Measurements from ENCODE around the gene MFGE8.

MFGE8 gene, protein sequence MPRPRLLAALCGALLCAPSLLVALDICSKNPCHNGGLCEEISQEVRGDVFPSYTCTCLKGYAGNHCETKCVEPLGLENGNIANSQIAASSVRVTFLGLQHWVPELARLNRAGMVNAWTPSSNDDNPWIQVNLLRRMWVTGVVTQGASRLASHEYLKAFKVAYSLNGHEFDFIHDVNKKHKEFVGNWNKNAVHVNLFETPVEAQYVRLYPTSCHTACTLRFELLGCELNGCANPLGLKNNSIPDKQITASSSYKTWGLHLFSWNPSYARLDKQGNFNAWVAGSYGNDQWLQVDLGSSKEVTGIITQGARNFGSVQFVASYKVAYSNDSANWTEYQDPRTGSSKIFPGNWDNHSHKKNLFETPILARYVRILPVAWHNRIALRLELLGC

GRCh38 chr15:88913017-88913849 is at the start of gene MFGE8:
TSS of gene MFGE8 (minus strand) at chr15:88913379. CDS start at chr15:88913319, 60 bp downstream.
- Mint-ChIP-seq H3K27me3 (ENCODE audit: low read depth) (peaks cover 15% of the 10 kb centered on the region), H3K4me1 (peaks cover 38% of the 10 kb centered on the region), H3K27ac (peak within 1 kb of the TSS; percentile 79 to 82 (median 80)), H3K36me3 (ENCODE audit: low read depth) (peaks cover 9% of the 10 kb centered on the region), H3K4me3 (peak within 1 kb of the TSS; percentile 94 to 97 (median 94)), H3K9me3 (no peaks in the 10 kb centered on the region)
- TF ChIP-seq, protein P1, sequence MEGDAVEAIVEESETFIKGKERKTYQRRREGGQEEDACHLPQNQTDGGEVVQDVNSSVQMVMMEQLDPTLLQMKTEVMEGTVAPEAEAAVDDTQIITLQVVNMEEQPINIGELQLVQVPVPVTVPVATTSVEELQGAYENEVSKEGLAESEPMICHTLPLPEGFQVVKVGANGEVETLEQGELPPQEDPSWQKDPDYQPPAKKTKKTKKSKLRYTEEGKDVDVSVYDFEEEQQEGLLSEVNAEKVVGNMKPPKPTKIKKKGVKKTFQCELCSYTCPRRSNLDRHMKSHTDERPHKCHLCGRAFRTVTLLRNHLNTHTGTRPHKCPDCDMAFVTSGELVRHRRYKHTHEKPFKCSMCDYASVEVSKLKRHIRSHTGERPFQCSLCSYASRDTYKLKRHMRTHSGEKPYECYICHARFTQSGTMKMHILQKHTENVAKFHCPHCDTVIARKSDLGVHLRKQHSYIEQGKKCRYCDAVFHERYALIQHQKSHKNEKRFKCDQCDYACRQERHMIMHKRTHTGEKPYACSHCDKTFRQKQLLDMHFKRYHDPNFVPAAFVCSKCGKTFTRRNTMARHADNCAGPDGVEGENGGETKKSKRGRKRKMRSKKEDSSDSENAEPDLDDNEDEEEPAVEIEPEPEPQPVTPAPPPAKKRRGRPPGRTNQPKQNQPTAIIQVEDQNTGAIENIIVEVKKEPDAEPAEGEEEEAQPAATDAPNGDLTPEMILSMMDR (IDR thresholded peaks at IDR 0.05; ENCODE audit: unreplicated experiment in 3 of 3): no peak

DNA sequence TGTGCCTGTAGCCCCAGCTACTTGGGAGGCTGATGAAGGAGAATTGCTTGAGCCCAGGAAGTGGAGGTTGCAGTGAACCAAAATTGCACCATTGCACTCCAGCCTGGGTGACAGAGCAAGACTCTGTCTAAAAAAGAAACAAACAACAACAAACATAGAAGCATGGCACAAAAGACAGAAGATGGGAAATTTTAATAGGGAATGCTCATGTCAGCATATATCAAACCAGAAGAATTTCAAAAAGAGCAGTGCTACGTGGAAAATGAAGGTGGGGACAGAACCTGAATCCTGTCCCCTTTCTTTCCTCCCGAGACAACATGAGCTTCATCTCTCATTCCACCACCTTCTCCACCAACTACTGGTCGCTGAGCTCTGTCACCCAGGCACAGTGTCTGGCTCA is 46.3 kb upstream of the MFGE8 start:
- H3K27me3 Mint-ChIP-seq (ENCODE audit: low read depth): peaks cover 10% of the 10 kb centered on the region
- no peaks in the 10 kb centered on the region for H3K36me3 Mint-ChIP-seq (ENCODE audit: low read depth)
- H3K4me3 Mint-ChIP-seq: no peak overlapping the region
- no peaks in the 10 kb centered on the region for H3K4me1 Mint-ChIP-seq
- TF ChIP-seq, protein P1 (IDR thresholded peaks at IDR 0.05; ENCODE audit: unreplicated experiment in 3 of 3): no peak
- H3K9me3 Mint-ChIP-seq: peaks cover 15% of the 10 kb centered on the region
- H3K27ac Mint-ChIP-seq: no peak overlapping the region

DNA sequence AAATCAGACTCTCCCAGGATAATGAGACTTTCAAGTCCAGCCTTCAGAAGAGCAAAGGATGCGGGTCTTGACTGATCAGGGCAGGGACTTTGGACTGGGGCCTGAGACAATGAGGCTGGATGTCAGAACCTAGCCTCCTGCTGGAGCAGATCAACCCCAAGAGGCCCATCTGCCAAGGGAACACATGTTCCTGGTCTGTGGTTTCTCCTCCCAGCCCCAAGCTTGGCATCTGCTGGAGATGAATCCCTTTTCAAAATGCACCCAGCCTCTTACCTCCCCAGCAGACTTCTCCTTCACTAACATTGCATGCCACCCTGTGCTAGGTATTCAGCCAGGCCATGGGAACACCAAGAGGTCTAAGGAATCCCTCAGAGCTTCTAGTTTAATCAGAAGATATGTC is 43.7 kb upstream of the MFGE8 start:
- Mint-ChIP-seq H3K4me1 (no peaks in the 10 kb centered on the region), H3K27ac (no peak overlapping the region), H3K4me3 (no peak overlapping the region), H3K27me3 (ENCODE audit: low read depth) (peaks cover 10% of the 10 kb centered on the region), H3K36me3 (ENCODE audit: low read depth) (no peaks in the 10 kb centered on the region), H3K9me3 (no peaks in the 10 kb centered on the region)
- TF ChIP-seq, protein P1 (IDR thresholded peaks at IDR 0.05; ENCODE audit: unreplicated experiment in 3 of 3): no peak

- H3K27me3 Mint-ChIP-seq (ENCODE audit: low read depth): peaks cover 15% of the 10 kb centered on the region
- TF ChIP-seq, protein P1 (IDR thresholded peaks at IDR 0.05; ENCODE audit: unreplicated experiment in 3 of 3): no peak
- no peak overlapping the region for H3K27ac Mint-ChIP-seq
- no peaks in the 10 kb centered on the region for H3K9me3 Mint-ChIP-seq
- no peaks in the 10 kb centered on the region for H3K4me1 Mint-ChIP-seq
- H3K4me3 Mint-ChIP-seq: no peak overlapping the region
- no peaks in the 10 kb centered on the region for H3K36me3 Mint-ChIP-seq (ENCODE audit: low read depth)
These were observed 43.1 kb upstream of the MFGE8 start for GRCh38 chr15:88956263-88956662.

DNA sequence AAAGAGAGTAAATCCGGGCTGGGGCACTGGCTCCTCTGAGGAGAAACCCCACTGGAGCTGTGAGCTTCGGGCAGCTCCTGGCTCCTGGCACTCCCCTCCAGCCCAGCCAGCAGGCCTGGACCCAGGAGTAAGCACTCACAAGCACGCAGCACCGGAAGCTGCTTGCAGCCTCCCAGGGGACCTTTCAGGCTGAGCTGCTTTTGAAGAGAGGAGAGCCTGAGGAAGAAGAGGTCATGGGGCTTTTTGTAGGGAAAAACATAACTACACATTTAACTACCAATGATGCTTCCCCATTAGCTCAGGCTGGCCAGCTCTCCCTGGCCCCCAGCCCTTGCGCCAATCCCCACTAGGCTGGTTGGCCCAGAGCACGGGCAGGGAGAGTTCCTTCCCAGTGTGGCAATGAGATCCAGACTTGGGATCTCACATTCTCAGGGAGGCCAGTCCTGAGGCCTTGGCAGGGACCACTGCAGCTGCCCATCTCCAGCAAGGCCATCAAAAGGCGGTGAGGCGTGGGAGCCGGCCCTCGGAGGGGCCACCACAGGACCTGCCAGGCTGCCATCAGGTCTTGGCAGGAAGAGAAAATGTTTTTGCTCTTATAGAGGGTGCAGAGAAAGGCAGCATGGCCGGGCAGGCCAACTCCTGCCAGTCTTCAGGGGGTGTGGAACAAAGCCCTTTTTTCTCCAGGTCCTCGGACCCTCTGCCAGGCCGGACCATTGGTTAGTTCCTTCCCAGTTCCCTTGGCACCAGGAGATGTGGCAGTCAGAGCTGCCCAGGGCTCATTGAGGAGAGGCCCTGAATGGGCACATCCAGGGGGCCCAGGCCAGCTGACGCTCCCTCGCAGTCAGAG is 41.5 kb upstream of the MFGE8 start:
- no peaks in the 10 kb centered on the region for H3K4me1 Mint-ChIP-seq
- TF ChIP-seq, protein P1 (IDR thresholded peaks at IDR 0.05; ENCODE audit: unreplicated experiment in 3 of 3): no peak
- no peak overlapping the region for H3K4me3 Mint-ChIP-seq
- peaks cover 2% of the 10 kb centered on the region for H3K9me3 Mint-ChIP-seq
- no peaks in the 10 kb centered on the region for H3K36me3 Mint-ChIP-seq (ENCODE audit: low read depth)
- peaks cover 10% of the 10 kb centered on the region for H3K27me3 Mint-ChIP-seq (ENCODE audit: low read depth)
- peak overlapping the region in 1 of 3 experiments; percentile 45 for H3K27ac Mint-ChIP-seq
